IPS-NIHi11 (cell line): Measurements from ENCODE around the gene EMILIN3.

Experiments used
- DNase-seq: peaks from one replicate; pipeline ENCODE4 v3.0.0; 2012; ENCODE audit warnings: mixed read lengths, low spot score

EMILIN3 gene

GRCh38 chr20:41344938-41345728 is 21.5 kb downstream of the EMILIN3 start:
- no peak for DNase-seq

GRCh38 chr20:41344477-41344876 is 22.1 kb downstream of the EMILIN3 start:
- peak; percentile 2 for DNase-seq

GRCh38 chr20:41342474-41343464 is 23.8 kb downstream of the EMILIN3 start:
- no peak for DNase-seq

- DNase-seq, result peak; percentile 97
Observed at GRCh38 chr20:41340327-41341055, 26.1 kb downstream of the EMILIN3 start, which contains the start of gene LPIN3. TSS of gene LPIN3 (plus strand) at chr20:41340821. CDS start at chr20:41345804, 4,983 bp downstream.

- DNase-seq, result peak; percentile 87
Observed at GRCh38 chr20:41339957-41340326, 26.7 kb downstream of the EMILIN3 start.

- DNase-seq, result no peak
Observed at GRCh38 chr20:41336711-41337492, 29.7 kb downstream of the EMILIN3 start.

- DNase-seq, result no peak
Observed at GRCh38 chr20:41335591-41335990, 31.0 kb downstream of the EMILIN3 start.

GRCh38 chr20:41334443-41335421 is 31.9 kb downstream of the EMILIN3 start:
- no peak for DNase-seq

- DNase-seq, result no peak
Observed at GRCh38 chr20:41334036-41334435, 32.6 kb downstream of the EMILIN3 start.

- DNase-seq, result no peak
Observed at GRCh38 chr20:41331731-41332130, 34.9 kb downstream of the EMILIN3 start.

- no peak for DNase-seq
Observed at GRCh38 chr20:41330941-41331340, 35.7 kb downstream of the EMILIN3 start.

GRCh38 chr20:41330343-41330720 is 36.3 kb downstream of the EMILIN3 start:
- no peak for DNase-seq

- DNase-seq, result no peak
Observed at GRCh38 chr20:41329435-41330342, 36.9 kb downstream of the EMILIN3 start.

- no peak for DNase-seq
Observed at GRCh38 chr20:41327178-41327577, 39.4 kb downstream of the EMILIN3 start.

- DNase-seq, result no peak
Observed at GRCh38 chr20:41320976-41321375, 45.6 kb downstream of the EMILIN3 start.

GRCh38 chr20:41320441-41320840 is 46.2 kb downstream of the EMILIN3 start:
- DNase-seq, result no peak

GRCh38 chr20:41318271-41318649 is 48.4 kb downstream of the EMILIN3 start:
- DNase-seq, result no peak

GRCh38 chr20:41317546-41318270 is 48.9 kb downstream of the EMILIN3 start, which contains the start of gene ZHX3:
TSS of gene ZHX3 (minus strand) at chr20:41317731. CDS start at chr20:41204916, 112,815 bp downstream.
- peak; percentile 100 for DNase-seq
